DND-41 (cell line): ENCODE data around the gene APOD.

ENCODE experiments used
- ATAC-seq: fragments of 200-7000 bp; cut with Tn5 transposase; 3 replicates; pipeline ENCODE4 v1.9.1; 2021; ENCODE audit warnings: low read depth; ENCODE audit not compliant: insufficient read depth
- DNase-seq: peaks from one replicate; pipeline ENCODE4 v3.0.0-alpha.2; 2020
- H2AFZ ChIP-seq: 2 replicates; pipeline ENCODE4 v1.6.0; 2012; ENCODE audit warnings: low read depth, low read length
- H3K27ac ChIP-seq: 2 replicates; pipeline ENCODE4 v1.5.1; 2012; ENCODE audit warnings: low read length, inconsistent platforms
- H3K27me3 ChIP-seq: fragments of 200-600 bp; sonication (generic); 2 replicates; pipeline ENCODE4 v1.6.0; 2012; ENCODE audit warnings: low read length, mild to moderate bottlenecking, inconsistent platforms; ENCODE audit not compliant: insufficient read depth, poor library complexity
- H3K36me3 ChIP-seq: 2 replicates; pipeline ENCODE4 v1.5.1; 2012; ENCODE audit warnings: low read length, inconsistent platforms; ENCODE audit not compliant: insufficient read depth
- H3K4me1 ChIP-seq: 2 replicates; pipeline ENCODE4 v1.5.1; 2012; ENCODE audit warnings: mild to moderate bottlenecking, low read length; ENCODE audit not compliant: insufficient read depth
- H3K4me2 ChIP-seq: 2 replicates; pipeline ENCODE4 v1.6.0; 2012; ENCODE audit warnings: mild to moderate bottlenecking, moderate library complexity, low read length, inconsistent platforms; ENCODE audit not compliant: insufficient read depth
- H3K4me3 ChIP-seq, 2 experiments: fragments of 200-600 bp in 1 of 2; shearing (Covaris generic) in 1 of 2; 2 replicates each; pipeline ENCODE4 v1.5.1; 2012 to 2016; ENCODE audit warnings: inconsistent platforms in 2 of 2, low read length in 2 of 2, mild to moderate bottlenecking in 2 of 2, low read depth in 1 of 2, moderate library complexity in 1 of 2
- H3K79me2 ChIP-seq: 2 replicates; pipeline ENCODE4 v1.6.0; 2012; ENCODE audit warnings: low read length, inconsistent platforms; ENCODE audit not compliant: insufficient read depth
- H3K9ac ChIP-seq: 2 replicates; pipeline ENCODE4 v1.6.0; 2012; ENCODE audit warnings: low read depth, mild to moderate bottlenecking, inconsistent platforms, low read length, moderate library complexity
- H3K9me3 ChIP-seq: 2 replicates; pipeline ENCODE4 v1.5.1; 2012; ENCODE audit warnings: low read length, moderate library complexity, mild to moderate bottlenecking, inconsistent platforms; ENCODE audit not compliant: insufficient read depth, severe bottlenecking
- H4K20me1 ChIP-seq: 2 replicates; pipeline ENCODE4 v1.6.0; 2012; ENCODE audit warnings: low read length; ENCODE audit not compliant: insufficient read depth
- EZH2 ChIP-seq: IDR thresholded peaks from 3 replicates; pipeline ENCODE4 v1.6.1; 2012; ENCODE audit warnings: borderline replicate concordance, low read depth, mild to moderate bottlenecking, moderate library complexity, low read length, inconsistent platforms; ENCODE audit not compliant: severe bottlenecking
- TF ChIP-seq, protein P1 (sequence below): IDR thresholded peaks from 2 replicates; pipeline ENCODE4 v1.5.1; 2012; ENCODE audit warnings: borderline replicate concordance, low read length, moderate library complexity, mild to moderate bottlenecking; ENCODE audit not compliant: poor library complexity, severe bottlenecking; ENCODE audit errors: extremely low read depth

APOD gene

DNA sequence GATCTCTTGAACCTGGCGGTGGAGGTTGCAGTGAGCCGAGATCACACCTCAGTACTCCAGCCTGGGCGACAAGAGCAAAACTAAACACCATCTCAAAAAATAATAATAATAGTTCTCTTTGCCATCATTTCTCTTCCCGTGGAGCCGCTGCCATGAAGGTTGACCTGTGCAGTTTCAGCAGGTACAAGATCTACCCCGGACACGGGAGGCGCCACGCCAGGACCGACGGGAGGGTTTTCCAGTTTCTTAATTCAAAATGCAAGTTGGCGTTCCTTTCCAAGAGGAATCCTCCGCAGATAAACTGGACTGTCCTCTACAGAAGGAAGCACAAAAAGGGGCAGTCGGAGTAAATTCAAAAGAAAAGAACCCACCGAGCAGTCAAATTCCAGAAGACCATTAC is 29.3 kb downstream of the APOD start:
- H3K9me3 ChIP-seq, result no peaks in the 10 kb centered on the region
- H3K4me2 ChIP-seq, result no peak overlapping the region
- no peak overlapping the region for H3K4me3 ChIP-seq
- ATAC-seq (no peak), DNase-seq (no peak)
- H3K27ac ChIP-seq, result no peak overlapping the region
- H3K79me2 ChIP-seq, result no peaks in the 10 kb centered on the region
- peaks cover 23% of the 10 kb centered on the region for H3K4me1 ChIP-seq
- H3K9ac ChIP-seq, result no peak overlapping the region
- H3K27me3 ChIP-seq, result no peaks in the 10 kb centered on the region
- no peak overlapping the region for H2AFZ ChIP-seq
- TF ChIP-seq, protein P1, sequence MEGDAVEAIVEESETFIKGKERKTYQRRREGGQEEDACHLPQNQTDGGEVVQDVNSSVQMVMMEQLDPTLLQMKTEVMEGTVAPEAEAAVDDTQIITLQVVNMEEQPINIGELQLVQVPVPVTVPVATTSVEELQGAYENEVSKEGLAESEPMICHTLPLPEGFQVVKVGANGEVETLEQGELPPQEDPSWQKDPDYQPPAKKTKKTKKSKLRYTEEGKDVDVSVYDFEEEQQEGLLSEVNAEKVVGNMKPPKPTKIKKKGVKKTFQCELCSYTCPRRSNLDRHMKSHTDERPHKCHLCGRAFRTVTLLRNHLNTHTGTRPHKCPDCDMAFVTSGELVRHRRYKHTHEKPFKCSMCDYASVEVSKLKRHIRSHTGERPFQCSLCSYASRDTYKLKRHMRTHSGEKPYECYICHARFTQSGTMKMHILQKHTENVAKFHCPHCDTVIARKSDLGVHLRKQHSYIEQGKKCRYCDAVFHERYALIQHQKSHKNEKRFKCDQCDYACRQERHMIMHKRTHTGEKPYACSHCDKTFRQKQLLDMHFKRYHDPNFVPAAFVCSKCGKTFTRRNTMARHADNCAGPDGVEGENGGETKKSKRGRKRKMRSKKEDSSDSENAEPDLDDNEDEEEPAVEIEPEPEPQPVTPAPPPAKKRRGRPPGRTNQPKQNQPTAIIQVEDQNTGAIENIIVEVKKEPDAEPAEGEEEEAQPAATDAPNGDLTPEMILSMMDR, result no peak
- no peak for TF ChIP-seq EZH2
- H4K20me1 ChIP-seq, result no peaks in the 10 kb centered on the region
- H3K36me3 ChIP-seq, result no peaks in the 10 kb centered on the region

DNA sequence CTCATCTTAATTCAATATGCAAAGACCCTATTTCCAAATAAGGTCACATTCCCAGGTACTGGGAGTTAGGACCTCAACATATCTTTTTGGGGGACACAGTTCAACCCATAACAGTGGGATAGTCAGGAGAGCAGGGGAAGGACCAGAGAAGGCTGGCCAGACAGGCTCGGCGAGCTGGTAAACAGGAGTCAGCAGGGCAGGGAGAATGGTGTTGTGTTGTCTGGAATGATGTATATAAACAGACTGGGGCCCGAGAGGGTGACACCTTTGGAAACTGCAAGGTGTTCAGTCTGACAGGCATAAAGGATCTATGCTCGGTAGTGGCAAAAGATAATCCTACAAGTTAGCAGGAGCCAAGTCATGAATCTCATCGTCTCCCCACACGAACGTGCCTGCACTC is 30.5 kb downstream of the APOD start:
- H3K79me2 ChIP-seq, result no peaks in the 10 kb centered on the region

DNA sequence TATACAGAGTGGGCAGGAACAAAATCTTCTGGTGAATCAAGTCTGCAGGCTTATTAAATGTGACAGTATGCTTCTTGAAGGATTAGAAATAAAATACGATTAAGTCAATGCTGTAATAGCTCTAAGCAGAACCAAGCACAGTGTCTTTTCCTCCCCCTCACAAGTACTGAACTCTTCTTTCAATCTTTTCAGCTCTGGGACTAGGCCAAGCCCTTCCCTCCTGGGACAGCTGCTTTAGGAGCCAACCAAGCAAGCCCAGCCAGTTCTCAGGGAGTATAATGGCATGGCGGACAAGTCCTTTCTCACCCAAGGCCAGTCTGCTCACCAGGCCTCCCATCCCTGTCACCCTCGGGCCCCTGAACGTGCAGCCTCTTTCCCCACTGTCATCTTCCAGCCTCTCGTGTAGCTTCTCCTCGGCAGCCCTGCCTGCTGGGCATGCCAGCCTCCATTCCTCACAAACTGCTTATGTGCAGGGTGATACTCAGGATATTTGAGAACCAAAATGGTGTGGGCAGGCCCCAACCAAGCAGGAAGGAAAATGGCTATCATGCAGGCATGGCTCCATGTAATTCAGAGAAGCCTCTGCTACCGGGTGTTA is 32.3 kb downstream of the APOD start:
- H3K79me2 ChIP-seq, result no peaks in the 10 kb centered on the region
- H3K9me3 ChIP-seq, result no peaks in the 10 kb centered on the region
- H3K4me3 ChIP-seq, result no peak overlapping the region
- no peaks in the 10 kb centered on the region for H3K27me3 ChIP-seq
- TF ChIP-seq, protein P1, result no peak
- no peak for TF ChIP-seq EZH2
- DNase-seq, result no peak
- H3K4me2 ChIP-seq, result no peak overlapping the region
- H3K9ac ChIP-seq, result no peak overlapping the region
- no peaks in the 10 kb centered on the region for H3K36me3 ChIP-seq
- H4K20me1 ChIP-seq, result no peaks in the 10 kb centered on the region
- peaks cover 28% of the 10 kb centered on the region for H3K4me1 ChIP-seq
- no peak overlapping the region for H2AFZ ChIP-seq
- H3K27ac ChIP-seq, result 0 out of 2 replicates have a peak overlapping the region, but pooled peaks have one; percentile 30
- no peak for ATAC-seq

More for the DNA sequence above, 30.5 kb downstream of the APOD start:
- H3K27ac ChIP-seq, result no peak overlapping the region
- no peaks in the 10 kb centered on the region for H3K9me3 ChIP-seq
- no peaks in the 10 kb centered on the region for H3K27me3 ChIP-seq
- H3K36me3 ChIP-seq, result no peaks in the 10 kb centered on the region
- ATAC-seq (no peak), DNase-seq (no peak)
- no peak overlapping the region for H3K9ac ChIP-seq
- no peaks in the 10 kb centered on the region for H4K20me1 ChIP-seq
- no peak overlapping the region for H3K4me2 ChIP-seq
- peaks cover 25% of the 10 kb centered on the region for H3K4me1 ChIP-seq
- TF ChIP-seq, protein P1, result no peak
- no peak for TF ChIP-seq EZH2
- H3K4me3 ChIP-seq, result no peak overlapping the region
- no peak overlapping the region for H2AFZ ChIP-seq

DNA sequence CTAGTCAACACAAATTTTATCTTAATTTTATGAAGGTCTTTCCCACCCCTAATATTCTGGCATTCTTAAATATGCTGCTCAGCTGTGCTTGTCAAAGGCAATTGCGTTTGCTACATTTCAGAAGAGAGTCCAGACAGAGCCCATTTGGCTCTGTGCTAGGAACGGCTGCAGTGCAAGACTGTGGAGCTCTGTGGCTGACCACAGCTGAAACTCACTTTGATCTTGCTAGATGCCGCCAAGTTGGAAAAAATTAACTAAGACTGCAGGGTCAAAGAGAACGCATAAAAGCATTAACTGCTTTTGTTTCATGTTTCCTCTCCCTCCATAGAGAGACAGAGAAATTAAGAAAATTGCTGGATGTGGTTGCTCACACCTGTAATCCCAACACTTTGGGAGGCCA is 33.0 kb downstream of the APOD start:
- no peak; the same call in 2 of the 3 replicates for ATAC-seq
- H3K27ac ChIP-seq, result peak overlapping the region; percentile 63
- H3K4me3 ChIP-seq, result peak overlapping the region in 1 of 2 experiments; percentile 39; a peak in 2 of 4 replicates
- peak overlapping the region; percentile 66 for H3K4me2 ChIP-seq
- no peak for TF ChIP-seq EZH2
- TF ChIP-seq, protein P1, result no peak
- peaks cover 36% of the 10 kb centered on the region for H3K4me1 ChIP-seq
- H3K27me3 ChIP-seq, result no peaks in the 10 kb centered on the region
- H3K9ac ChIP-seq, result peak overlapping the region; percentile 40
- no peaks in the 10 kb centered on the region for H3K79me2 ChIP-seq
- peak overlapping the region; percentile 69 for H2AFZ ChIP-seq
- DNase-seq, result peak; percentile 23
- no peaks in the 10 kb centered on the region for H4K20me1 ChIP-seq
- H3K9me3 ChIP-seq, result no peaks in the 10 kb centered on the region
- H3K36me3 ChIP-seq, result no peaks in the 10 kb centered on the region
